K562 treated with DMSO at 1 percent for 24 hours (cell line): ENCODE results near the gene ZSCAN5C. TPM values are rescaled to one million over a fixed set of nuclear protein-coding genes. Genes with fewer than 3 reads are reported as not detected.

ENCODE experiments used
- total RNA-seq: library from RNA; unstranded; fragments of 300-600 nt; gene quantifications from 2 replicates; pipeline ENCODE4 v1.2.3, GENCODE V29; 2022; ENCODE audit warnings: low read depth; ENCODE audit not compliant: insufficient read depth

ZSCAN5C gene, protein sequence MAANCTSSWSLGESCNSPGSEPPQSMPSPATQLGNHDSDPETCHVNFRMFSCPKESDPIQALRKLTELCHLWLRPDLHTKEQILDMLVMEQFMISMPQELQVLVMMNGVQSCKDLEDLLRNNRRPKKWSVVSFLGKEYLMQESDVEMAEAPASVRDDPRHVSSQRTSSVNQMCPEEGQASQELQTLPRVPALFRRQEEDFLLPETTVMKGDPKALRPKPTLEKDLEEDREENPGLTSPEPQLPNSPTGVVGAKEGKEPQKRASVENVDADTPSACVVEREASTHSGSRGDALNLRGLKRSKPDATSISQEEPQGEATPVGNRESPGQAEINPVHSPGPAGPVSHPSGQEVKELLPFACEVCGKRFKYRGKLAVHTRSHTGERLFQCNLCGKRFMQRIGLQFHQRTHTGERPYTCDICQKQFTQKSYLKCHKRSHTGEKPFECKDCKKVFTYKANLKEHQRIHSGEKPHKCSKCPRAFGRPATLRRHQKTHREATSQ
- not detected in 2 replicates for total RNA-seq

GRCh38 chr19:56201973-56202372 is at the start of gene ZSCAN5C:
ZSCAN5C (plus strand) TSS chr19:56202273; CDS start chr19:56205914, 3,641 bp downstream.

GRCh38 chr19:56175861-56176307 is 26.2 kb upstream of the ZSCAN5C start, which contains the start of gene GALP:
GALP (plus strand) TSS chr19:56176008; CDS start chr19:56177109, 1,101 bp downstream.

DNA sequence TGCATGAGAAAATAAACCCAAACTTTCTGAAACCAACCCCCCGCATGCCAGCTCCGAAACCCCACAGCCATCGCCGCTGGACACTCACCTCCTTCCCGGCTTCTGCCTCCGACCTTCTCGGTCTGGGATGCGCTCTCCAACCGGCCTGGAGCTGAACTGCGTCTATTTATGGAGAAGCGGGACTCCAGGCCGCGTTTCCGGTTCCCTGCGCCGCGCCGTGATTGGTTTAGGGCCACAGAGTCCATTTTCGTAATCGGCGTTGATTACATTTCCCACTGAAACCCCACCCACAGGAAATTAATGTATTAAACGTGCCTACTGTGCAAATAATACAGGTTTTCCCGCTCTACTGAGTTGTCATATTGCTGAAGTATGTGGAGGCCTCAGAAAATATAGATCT is 4.4 kb upstream of the ZSCAN5C start, which contains the start of gene ZSCAN5B:
Gene ZSCAN5B, minus strand, starts transcription at position 138 of the 400 bp plus-strand sequence. CDS start 4,731 bp downstream, outside the sequence.

Other genes with a start within 250 kb of the ZSCAN5C start
- 0.32 TPM in 1 of 2 replicates, not detected in the other for gene NLRP5, start 215.5 kb upstream of the ZSCAN5C start, total RNA-seq
- gene ZNF787, start 81.0 kb upstream of the ZSCAN5C start, total RNA-seq, result 58.6 and 68.6 TPM in 2 replicates
- 48.0 and 48.7 TPM in 2 replicates for gene ZNF444, start 61.0 kb upstream of the ZSCAN5C start, total RNA-seq
- not detected in 2 replicates for gene GALP, start 26.3 kb upstream of the ZSCAN5C start, total RNA-seq
- gene ZSCAN5B, start 4.5 kb upstream of the ZSCAN5C start, total RNA-seq, result 0.34 TPM in 1 of 2 replicates, not detected in the other
- gene EDDM13, start 70.5 kb downstream of the ZSCAN5C start, total RNA-seq, result not detected in 2 replicates
- 6.4 and 11.1 TPM in 2 replicates for gene ZSCAN5A, start 112.6 kb downstream of the ZSCAN5C start, total RNA-seq
- 1.3 and 2.1 TPM in 2 replicates for gene ZNF582, start 191.3 kb downstream of the ZSCAN5C start, total RNA-seq
- gene ZNF583, start 202.1 kb downstream of the ZSCAN5C start, total RNA-seq, result 0.78 and 0.86 TPM in 2 replicates